Fibroblast of peridontal ligament (primary cell): ENCODE measurements around the gene TSPAN16.
"Not testable (repeated sequence)": the region's sequence is repeated elsewhere in the genome, so short reads cannot be mapped to it uniquely, and the experiment has no call there.

Experiments
- DNase-seq: peaks from one replicate; pipeline ENCODE4 v3.0.0-alpha.2; 2010; ENCODE audit errors: extremely low read depth

Gene TSPAN16

GRCh38 chr19:11345122-11345803, 49.3 kb downstream of the TSPAN16 start:
- DNase-seq, result no peak

GRCh38 chr19:11346104-11346940, 50.4 kb downstream of the TSPAN16 start, which contains the start of the genes CCDC159 and TMEM205:
Gene CCDC159, plus strand, starts transcription at chr19:11346519. Its CDS starts 88 bp downstream, at chr19:11346607.
Gene TMEM205, minus strand, starts transcription at chr19:11346268. Its CDS starts 649 bp downstream, at chr19:11345619.
- DNase-seq, result peak; percentile 99

GRCh38 chr19:11347546-11348039, 51.6 kb downstream of the TSPAN16 start:
- DNase-seq, result no peak

- DNase-seq, result no peak
Measured at GRCh38 chr19:11349171-11349570, 53.2 kb downstream of the TSPAN16 start.

GRCh38 chr19:11354102-11354501, 58.1 kb downstream of the TSPAN16 start:
- DNase-seq, result not testable (repeated sequence)

GRCh38 chr19:11355160-11356073, 59.5 kb downstream of the TSPAN16 start, which contains the start of gene PLPPR2:
Gene PLPPR2, plus strand, starts transcription at chr19:11355432. Its CDS starts 2,242 bp downstream, at chr19:11357674.
- peak; percentile 78 for DNase-seq

- no peak for DNase-seq
Measured at GRCh38 chr19:11356074-11356397, 60.1 kb downstream of the TSPAN16 start.

GRCh38 chr19:11356676-11357550, 61.0 kb downstream of the TSPAN16 start:
- DNase-seq, result no peak

- DNase-seq, result no peak
Measured at GRCh38 chr19:11359421-11359820, 63.5 kb downstream of the TSPAN16 start.

- DNase-seq, result no peak
Measured at GRCh38 chr19:11361037-11361770, 65.2 kb downstream of the TSPAN16 start.

- no peak for DNase-seq
Measured at GRCh38 chr19:11361771-11362731, 66.1 kb downstream of the TSPAN16 start.

- no peak for DNase-seq
Measured at GRCh38 chr19:11363881-11364280, 67.9 kb downstream of the TSPAN16 start.

- DNase-seq, result no peak
Measured at GRCh38 chr19:11364296-11364904, 68.4 kb downstream of the TSPAN16 start.

- DNase-seq, result no peak
Measured at GRCh38 chr19:11364935-11365334, 69.0 kb downstream of the TSPAN16 start.
